VCaP (cell line): ENCODE results near the gene IRF9.

Experiments used
- H3K27ac ChIP-seq: fragments of 450-650 bp; 2 replicates; pipeline ENCODE4 v1.5.1; 2017
- CTCF ChIP-seq: fragments of 450-650 bp; conservative IDR thresholded peaks from 2 replicates; pipeline ENCODE4 v1.5.1; 2017; ENCODE audit warnings: mild to moderate bottlenecking, moderate library complexity

Gene IRF9

GRCh38 chr14:24151404-24152080 lies 9.5 kb upstream of the IRF9 start:
- no peak for TF ChIP-seq CTCF
- H3K27ac ChIP-seq, result no peak overlapping the region

- no peak for TF ChIP-seq CTCF
Measured at GRCh38 chr14:24155100-24155499, 6.0 kb upstream of the IRF9 start.

GRCh38 chr14:24156840-24157239 lies 4.2 kb upstream of the IRF9 start:
- no peak overlapping the region for H3K27ac ChIP-seq
- TF ChIP-seq CTCF, result no peak

More at GRCh38 chr14:24155100-24155499, 6.0 kb upstream of the IRF9 start:
- no peak overlapping the region for H3K27ac ChIP-seq

GRCh38 chr14:24157331-24157730 lies 3.7 kb upstream of the IRF9 start:
- no peak overlapping the region for H3K27ac ChIP-seq
- TF ChIP-seq CTCF, result no peak

GRCh38 chr14:24159777-24160498 lies 1.1 kb upstream of the IRF9 start:
- H3K27ac ChIP-seq, result peak overlapping the region; percentile 62
- no peak for TF ChIP-seq CTCF

- no peak for TF ChIP-seq CTCF
- peak overlapping the region; percentile 62 for H3K27ac ChIP-seq
Measured at GRCh38 chr14:24160499-24160849, 591 bp upstream of the IRF9 start.

- peak overlapping the region; percentile 62; the same call in 1 of the 2 replicates for H3K27ac ChIP-seq
- no peak for TF ChIP-seq CTCF
Measured at GRCh38 chr14:24162093-24162492, 1.0 kb downstream of the IRF9 start.
